ENCODE data around the gene MRC2. TPM values are rescaled to one million over a fixed set of nuclear protein-coding genes. Genes with fewer than 3 reads are reported as not detected.
A peak's percentile ranks its signal among the peaks of the same experiment; 100 is the strongest.

The MRC2 gene
- polyA plus RNA-seq, 1 of the 3 experiments (the other 2 are of a cell fraction) = 213 TPM

GRCh38 chr17:62717889-62718288 is 90.4 kb downstream of the MRC2 start:
- no peaks in the 10 kb centered on the region for H3K27me3 ChIP-seq (ENCODE audit: insufficient read depth)
- peaks cover 0 to 7% of the 10 kb centered on the region in 2 experiments for H3K36me3 ChIP-seq (replicated peaks in 1 of 2; ENCODE audit: control insufficient read depth in 1 of 2, insufficient read depth in 2 of 2, low read length in 1 of 2)
- TF ChIP-seq IRF3 (IDR thresholded peaks at IDR 0.05; ENCODE audit: low read depth, low read length) = no peak
- no peak for TF ChIP-seq ELF1 (IDR thresholded peaks at IDR 0.05)
- TF ChIP-seq NRF1 (IDR thresholded peaks at IDR 0.05; ENCODE audit: low read depth, low read length) = no peak
- no peak for TF ChIP-seq JUND (IDR thresholded peaks at IDR 0.05)
- H3K9me2 ChIP-seq = no peaks in the 10 kb centered on the region
- H3K9ac ChIP-seq = no peak overlapping the region
- H4K20me1 ChIP-seq (ENCODE audit: insufficient read depth) = no peaks in the 10 kb centered on the region
- no peak overlapping the region for H2AFZ ChIP-seq (ENCODE audit: low read depth)
- 0 out of 2 replicates have a peak, but pooled peaks cover 5% of the 10 kb centered on the region for H3K9me3 ChIP-seq
- ChIA-PET CTCF (interaction anchor here (5.4 kb wide), 1 partner anchor 13 kb away, joined by 24 read pairs; no protein-coding TSS in a partner anchor), POLR2A (no interaction called here)
- no peak overlapping the region for H3K4me3 ChIP-seq (ENCODE audit: low read depth in 2 of 2, low read length in 1 of 2)
- 0 out of 2 replicates have a peak overlapping the region, but pooled peaks have one; percentile 28 for H3K4me2 ChIP-seq
- peak overlapping the region; percentile 68 to 78; a peak in 2 of 4 replicates for H3K27ac ChIP-seq (ENCODE audit: low read depth in 2 of 2, low read length in 1 of 2)
- H3K79me2 ChIP-seq (ENCODE audit: insufficient read depth) = no peaks in the 10 kb centered on the region
- WGBS (ENCODE audit: low lambda C conversion rate) = 92% methylated on average over 8 of the region's 8 CpGs
- peaks cover 6% of the 10 kb centered on the region for H3F3A ChIP-seq (replicated peaks; ENCODE audit: insufficient read depth)
- no peak for DNase-seq
- peaks cover 4 to 11% of the 10 kb centered on the region in 2 experiments; a peak in 3 of 4 replicates for H3K4me1 ChIP-seq (ENCODE audit: control insufficient read depth in 1 of 2, insufficient read depth in 2 of 2, low read depth in 1 of 2, low read length in 1 of 2)

DNA sequence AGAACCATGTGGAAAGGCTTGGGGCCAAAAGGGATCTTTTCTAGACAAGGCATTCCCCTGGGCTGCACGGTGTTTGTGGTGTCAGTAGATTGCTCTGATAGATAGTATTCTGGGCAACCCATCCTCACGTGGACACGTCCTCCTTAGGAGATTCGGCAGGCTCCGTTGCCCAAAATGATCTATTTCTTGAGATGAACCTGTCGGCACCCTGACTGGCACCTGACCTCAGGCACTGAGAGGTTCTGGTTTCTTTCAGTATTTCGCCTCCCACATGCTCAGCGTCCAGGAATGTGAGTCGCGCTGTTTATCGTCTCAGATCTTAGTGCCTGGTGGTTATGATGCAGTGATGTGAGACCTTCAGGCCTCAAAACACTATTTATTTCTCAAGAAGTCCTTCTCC is 91.0 kb downstream of the MRC2 start:
- H3K4me3 ChIP-seq (ENCODE audit: low read depth in 2 of 2, low read length in 1 of 2) = no peak overlapping the region
- H3K27me3 ChIP-seq (ENCODE audit: insufficient read depth) = no peaks in the 10 kb centered on the region
- H3K27ac ChIP-seq (ENCODE audit: low read depth in 2 of 2, low read length in 1 of 2) = peak overlapping the region; percentile 68 to 78
- peak overlapping the region; percentile 28 for H3K4me2 ChIP-seq
- H3K9me2 ChIP-seq = no peaks in the 10 kb centered on the region
- H2AFZ ChIP-seq (ENCODE audit: low read depth) = no peak overlapping the region
- no peaks in the 10 kb centered on the region for H3K79me2 ChIP-seq (ENCODE audit: insufficient read depth)
- H3F3A ChIP-seq (replicated peaks; ENCODE audit: insufficient read depth) = peaks cover 6% of the 10 kb centered on the region
- 26% methylated on average over 11 of the region's 11 CpGs for WGBS (ENCODE audit: low lambda C conversion rate)
- no peak for DNase-seq
- CTCF ChIA-PET = no interaction called here
- POLR2A ChIA-PET = no interaction called here
- peaks cover 0 to 7% of the 10 kb centered on the region in 2 experiments for H3K36me3 ChIP-seq (replicated peaks in 1 of 2; ENCODE audit: control insufficient read depth in 1 of 2, insufficient read depth in 2 of 2, low read length in 1 of 2)
- H3K9me3 ChIP-seq = 0 out of 2 replicates have a peak, but pooled peaks cover 5% of the 10 kb centered on the region
- no peaks in the 10 kb centered on the region for H4K20me1 ChIP-seq (ENCODE audit: insufficient read depth)
- H3K9ac ChIP-seq = no peak overlapping the region
- peaks cover 4 to 10% of the 10 kb centered on the region in 2 experiments; a peak in 3 of 4 replicates for H3K4me1 ChIP-seq (ENCODE audit: control insufficient read depth in 1 of 2, insufficient read depth in 2 of 2, low read depth in 1 of 2, low read length in 1 of 2)
- TF ChIP-seq JUND (IDR thresholded peaks at IDR 0.05) (peak; percentile 99), RAD21 (IDR thresholded peaks at IDR 0.05; ENCODE audit: low read length) (no peak), FOSL2 (IDR thresholded peaks at IDR 0.05; ENCODE audit: borderline replicate concordance, low read depth) (peak; percentile 94), RCOR1 (IDR thresholded peaks at IDR 0.05; ENCODE audit: low read length) (0 out of 2 replicates have a peak, but pooled peaks have one; percentile 36), TEAD4 (IDR thresholded peaks at IDR 0.05; ENCODE audit: borderline replicate concordance, insufficient read depth) (peak; percentile 100), ELF1 (IDR thresholded peaks at IDR 0.05) (0 out of 2 replicates have a peak, but pooled peaks have one; percentile 30), SIN3A (IDR thresholded peaks at IDR 0.05; ENCODE audit: borderline replicate concordance, low read depth, low read length) (peak; percentile 85; the same call in 1 of the 2 replicates), POLR2AphosphoS5 (IDR thresholded peaks at IDR 0.05; ENCODE audit: low read depth, low read length) (peak; percentile 97), YY1 (IDR thresholded peaks at IDR 0.05; ENCODE audit: low read depth) (0 out of 2 replicates have a peak, but pooled peaks have one; percentile 13), NFIC (IDR thresholded peaks at IDR 0.05; ENCODE audit: borderline replicate concordance) (peak; percentile 95), ZBTB33 (IDR thresholded peaks at IDR 0.05; ENCODE audit: borderline replicate concordance, low read depth) (peak; percentile 89), RXRA (IDR thresholded peaks at IDR 0.05; ENCODE audit: borderline replicate concordance, low read depth) (peak; percentile 100), FOXM1 (IDR thresholded peaks at IDR 0.05; ENCODE audit: low read depth) (peak; percentile 95), EP300 (IDR thresholded peaks at IDR 0.05; ENCODE audit: borderline replicate concordance in 1 of 2, low read depth in 1 of 2, low read length in 1 of 2) (peak; percentile 62 to 99), MEF2A (IDR thresholded peaks at IDR 0.05; ENCODE audit: borderline replicate concordance, low read depth) (peak; percentile 85; the same call in 1 of the 2 replicates)
- TF ChIP-seq, protein P1, sequence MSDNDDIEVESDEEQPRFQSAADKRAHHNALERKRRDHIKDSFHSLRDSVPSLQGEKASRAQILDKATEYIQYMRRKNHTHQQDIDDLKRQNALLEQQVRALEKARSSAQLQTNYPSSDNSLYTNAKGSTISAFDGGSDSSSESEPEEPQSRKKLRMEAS (IDR thresholded peaks at IDR 0.05; ENCODE audit: low read depth) = peak; percentile 95
- TF ChIP-seq, protein P2, sequence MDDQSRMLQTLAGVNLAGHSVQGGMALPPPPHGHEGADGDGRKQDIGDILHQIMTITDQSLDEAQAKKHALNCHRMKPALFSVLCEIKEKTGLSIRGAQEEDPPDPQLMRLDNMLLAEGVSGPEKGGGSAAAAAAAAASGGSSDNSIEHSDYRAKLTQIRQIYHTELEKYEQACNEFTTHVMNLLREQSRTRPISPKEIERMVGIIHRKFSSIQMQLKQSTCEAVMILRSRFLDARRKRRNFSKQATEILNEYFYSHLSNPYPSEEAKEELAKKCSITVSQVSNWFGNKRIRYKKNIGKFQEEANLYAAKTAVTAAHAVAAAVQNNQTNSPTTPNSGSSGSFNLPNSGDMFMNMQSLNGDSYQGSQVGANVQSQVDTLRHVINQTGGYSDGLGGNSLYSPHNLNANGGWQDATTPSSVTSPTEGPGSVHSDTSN (IDR thresholded peaks at IDR 0.05) = peak; percentile 99
- TF ChIP-seq, protein P3, sequence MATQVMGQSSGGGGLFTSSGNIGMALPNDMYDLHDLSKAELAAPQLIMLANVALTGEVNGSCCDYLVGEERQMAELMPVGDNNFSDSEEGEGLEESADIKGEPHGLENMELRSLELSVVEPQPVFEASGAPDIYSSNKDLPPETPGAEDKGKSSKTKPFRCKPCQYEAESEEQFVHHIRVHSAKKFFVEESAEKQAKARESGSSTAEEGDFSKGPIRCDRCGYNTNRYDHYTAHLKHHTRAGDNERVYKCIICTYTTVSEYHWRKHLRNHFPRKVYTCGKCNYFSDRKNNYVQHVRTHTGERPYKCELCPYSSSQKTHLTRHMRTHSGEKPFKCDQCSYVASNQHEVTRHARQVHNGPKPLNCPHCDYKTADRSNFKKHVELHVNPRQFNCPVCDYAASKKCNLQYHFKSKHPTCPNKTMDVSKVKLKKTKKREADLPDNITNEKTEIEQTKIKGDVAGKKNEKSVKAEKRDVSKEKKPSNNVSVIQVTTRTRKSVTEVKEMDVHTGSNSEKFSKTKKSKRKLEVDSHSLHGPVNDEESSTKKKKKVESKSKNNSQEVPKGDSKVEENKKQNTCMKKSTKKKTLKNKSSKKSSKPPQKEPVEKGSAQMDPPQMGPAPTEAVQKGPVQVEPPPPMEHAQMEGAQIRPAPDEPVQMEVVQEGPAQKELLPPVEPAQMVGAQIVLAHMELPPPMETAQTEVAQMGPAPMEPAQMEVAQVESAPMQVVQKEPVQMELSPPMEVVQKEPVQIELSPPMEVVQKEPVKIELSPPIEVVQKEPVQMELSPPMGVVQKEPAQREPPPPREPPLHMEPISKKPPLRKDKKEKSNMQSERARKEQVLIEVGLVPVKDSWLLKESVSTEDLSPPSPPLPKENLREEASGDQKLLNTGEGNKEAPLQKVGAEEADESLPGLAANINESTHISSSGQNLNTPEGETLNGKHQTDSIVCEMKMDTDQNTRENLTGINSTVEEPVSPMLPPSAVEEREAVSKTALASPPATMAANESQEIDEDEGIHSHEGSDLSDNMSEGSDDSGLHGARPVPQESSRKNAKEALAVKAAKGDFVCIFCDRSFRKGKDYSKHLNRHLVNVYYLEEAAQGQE (IDR thresholded peaks at IDR 0.05; ENCODE audit: low read depth, low read length) = peak; percentile 71

All from SK-N-SH (cell line).